Epidermal melanocyte (primary cell): ENCODE measurements around the gene CUBN.

ENCODE experiments used
- DNase-seq: peaks from one replicate; pipeline ENCODE4 v3.0.0; 2011; ENCODE audit warnings: low spot score; ENCODE audit not compliant: insufficient read length

The CUBN gene

DNA sequence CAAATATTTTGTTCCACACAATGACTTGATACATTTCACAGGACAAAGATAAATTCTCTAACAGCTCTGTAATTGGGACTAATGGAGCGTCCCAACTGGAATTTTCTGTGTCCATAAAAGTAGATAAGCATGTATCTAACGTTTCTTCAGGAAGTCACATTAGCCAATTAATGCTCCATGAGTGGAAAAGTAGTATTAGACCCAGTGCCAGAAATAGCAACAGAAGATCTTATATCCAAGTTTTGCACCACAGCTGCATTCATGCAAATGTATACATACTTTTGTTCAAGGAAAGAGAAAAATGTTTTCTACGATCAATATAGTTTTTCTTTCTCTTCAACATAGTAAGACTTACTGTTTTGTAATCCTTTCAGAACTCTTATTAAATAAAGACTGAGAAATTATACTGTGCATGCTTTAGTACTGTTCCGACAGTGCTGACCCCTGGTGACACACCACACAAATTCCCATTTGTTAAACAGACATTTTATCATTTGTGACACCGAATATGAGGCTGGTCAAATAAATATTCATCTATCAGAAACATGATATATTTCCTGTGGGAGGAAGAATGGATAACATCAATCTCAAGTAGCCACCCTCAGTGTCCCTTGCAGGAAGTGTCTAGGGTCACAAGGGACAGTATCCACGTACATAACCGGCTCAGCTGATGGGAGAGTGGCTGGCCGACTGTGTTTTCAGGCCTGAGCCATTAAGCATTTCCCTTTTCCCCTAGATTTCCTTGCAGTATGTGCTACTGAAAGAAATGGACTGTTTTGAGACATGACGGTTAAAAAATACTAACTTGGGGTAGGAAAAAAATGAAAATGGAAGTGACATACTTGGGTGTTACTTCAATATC, 210.3 kb downstream of the CUBN start:
- DNase-seq, result no peak

DNA sequence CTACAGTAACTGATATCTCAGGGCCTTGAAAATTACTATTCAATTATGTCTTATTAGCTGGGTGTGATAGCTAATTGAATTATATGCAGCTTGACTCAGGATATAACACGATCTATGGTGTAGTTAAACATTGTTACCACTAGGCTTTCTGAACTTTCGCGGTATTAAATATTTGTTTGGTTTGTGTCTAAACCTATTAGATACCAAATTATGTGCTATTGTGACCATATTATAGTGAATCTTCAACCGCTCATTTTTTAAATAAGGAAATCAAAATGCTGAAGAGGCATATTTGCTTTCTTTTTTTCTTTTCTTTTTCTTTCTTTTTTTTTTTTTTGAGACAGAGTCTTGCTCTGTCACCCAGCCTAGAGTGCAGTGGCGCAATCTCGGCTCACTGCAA, 213.1 kb downstream of the CUBN start:
- DNase-seq, result no peak

DNA sequence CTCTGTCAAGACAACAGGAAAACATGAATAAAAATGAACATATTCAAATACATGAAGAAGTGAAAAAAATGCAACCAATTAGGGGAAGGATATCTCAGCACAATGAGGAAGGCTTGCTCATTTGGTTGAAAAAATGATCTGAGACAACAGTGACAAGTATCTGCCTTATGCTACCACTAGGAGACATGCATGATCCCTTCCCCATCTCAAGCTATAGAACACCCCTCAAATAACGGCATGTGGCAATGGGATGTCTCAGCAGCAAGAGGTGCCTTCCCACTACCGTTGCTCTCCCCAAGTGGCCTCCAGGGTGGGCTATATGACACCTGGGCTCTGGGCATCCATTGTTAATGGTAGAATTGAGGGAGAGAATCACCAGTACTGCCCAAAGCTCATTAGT, 214.3 kb downstream of the CUBN start:
- no peak for DNase-seq

DNA sequence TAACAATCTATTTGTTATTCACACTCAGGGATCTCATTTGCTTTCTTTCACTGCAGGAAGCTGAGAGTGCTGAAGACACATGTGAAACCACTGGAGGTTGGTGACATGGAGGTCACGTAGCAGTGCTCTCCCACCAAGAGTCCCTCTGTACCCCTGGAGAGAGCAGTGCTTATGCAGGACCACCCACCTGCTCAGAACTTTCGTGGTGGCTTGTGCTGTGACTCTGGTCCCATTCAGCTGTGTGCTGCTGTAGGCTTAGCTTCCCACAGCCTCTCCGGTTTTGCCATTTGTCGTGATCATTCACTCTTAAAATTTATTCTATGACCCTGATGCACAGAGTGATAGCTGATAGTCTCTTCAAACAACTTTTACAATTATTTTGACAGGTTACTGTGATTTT, 216.3 kb downstream of the CUBN start:
- DNase-seq, result no peak

DNA sequence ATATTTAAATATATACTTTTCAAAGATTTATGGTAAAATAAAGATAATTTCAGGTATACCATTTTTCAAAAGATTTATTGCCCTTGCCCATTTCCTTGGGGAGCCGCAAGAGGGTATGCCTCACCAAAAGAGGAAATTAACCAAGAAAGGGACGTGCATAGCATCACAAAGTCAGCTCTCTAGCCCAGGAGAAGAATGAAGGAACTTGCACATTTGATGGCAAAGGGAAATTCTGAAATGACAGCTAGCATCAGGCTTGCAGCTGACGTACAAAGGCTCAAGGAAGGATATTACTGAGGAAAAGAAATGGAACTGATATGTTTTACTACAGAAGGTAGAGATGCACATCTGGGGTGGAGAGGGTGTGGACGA, 218.8 kb downstream of the CUBN start:
- no peak for DNase-seq

DNA sequence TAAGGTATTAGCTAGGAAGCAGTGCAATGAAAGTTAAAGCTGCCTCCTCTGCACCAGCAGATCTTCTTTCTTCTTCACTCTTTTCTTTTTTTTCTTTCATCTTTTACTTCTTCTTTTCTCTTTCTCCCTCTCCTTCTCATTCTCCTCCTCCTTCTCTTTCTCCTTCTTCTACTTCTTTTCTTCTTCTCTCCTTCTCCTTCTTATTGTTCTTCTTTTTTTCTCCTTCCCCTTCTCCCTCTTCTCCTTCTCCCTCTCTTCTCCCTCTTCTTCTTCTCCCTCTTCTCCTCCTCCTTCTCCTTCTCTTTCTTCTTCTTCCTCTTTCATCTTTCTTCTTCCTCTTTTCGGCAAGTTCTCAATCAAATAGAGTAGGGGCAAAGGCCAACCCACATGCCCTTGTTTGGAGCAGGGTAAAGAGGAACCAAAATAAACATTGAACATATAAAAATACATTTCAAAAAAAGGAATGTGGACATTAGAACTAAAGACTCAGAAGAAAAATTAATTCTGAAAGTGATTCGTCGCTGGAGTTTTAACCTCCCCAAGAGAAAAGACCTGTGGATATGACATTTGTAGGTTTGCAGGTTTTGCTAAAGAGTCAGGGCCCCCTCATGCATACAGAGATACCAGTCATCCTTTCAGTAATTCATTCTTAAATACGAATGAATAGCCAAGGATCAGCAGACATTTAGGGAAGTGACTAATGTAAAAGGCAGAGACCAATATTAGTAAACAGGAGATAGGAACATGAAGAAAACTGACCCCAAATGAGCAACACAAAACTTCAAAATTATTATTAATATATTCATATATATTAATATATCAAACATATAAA, 219.4 kb downstream of the CUBN start:
- no peak for DNase-seq

DNA sequence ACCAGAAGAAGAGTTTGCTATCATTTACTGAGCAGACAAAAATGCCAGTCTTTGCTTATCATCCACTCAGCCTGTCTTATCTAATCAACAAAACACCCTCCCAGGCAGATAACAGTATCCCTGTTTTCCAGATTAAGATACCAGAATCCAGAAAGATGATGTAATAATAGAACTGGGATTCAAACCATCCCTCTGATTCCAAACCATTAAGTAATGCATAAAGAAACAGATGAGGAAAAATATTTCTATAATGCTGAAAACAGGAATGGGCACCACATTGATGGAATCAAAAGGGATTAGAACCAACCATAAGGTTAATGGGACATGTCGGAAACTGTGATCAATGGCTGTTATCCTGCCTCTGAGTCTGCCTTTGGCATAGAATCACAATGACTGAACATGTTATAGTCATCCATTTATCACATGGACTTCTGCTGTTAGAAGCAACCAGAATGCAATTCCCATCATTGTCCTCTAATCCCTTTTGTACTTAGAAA, 220.3 kb downstream of the CUBN start:
- DNase-seq, result no peak

DNA sequence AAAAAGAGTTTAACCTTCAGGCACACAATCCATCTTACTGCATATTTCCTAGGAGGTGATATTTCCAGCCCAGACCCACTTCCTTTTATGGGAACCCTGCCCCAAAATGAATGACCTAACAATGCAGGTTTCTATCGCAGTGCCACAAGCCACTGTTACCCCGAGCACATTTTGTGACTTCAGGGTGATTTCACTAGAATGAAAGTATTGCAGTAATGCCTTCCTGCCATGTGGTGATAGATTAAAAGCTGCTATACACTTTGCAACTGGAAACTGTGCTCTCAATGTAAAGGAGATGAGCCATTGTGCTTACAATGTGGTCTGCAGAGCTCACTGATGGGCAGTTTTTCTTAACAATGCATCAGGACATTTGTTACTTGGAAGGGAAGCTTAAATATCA, 221.9 kb downstream of the CUBN start:
- DNase-seq, result no peak

DNA sequence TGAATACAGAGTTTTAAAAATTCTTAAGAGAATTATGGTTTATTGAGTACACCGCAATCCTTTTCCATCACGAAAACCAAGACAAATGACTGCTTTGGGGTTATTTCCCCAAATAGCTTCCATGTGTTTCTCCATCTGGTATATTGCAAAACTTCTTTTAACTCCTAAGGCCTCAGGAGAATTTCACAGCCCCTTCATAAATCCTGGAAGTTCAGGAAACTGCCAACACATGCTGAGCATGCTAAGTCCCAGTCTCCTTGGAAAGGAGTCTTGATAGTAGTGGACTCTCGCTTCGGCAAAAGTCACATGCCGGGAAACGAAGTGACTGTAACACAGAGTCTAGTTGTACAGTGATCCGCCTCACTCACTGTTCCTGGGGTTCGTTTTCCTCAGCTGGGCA, 224.3 kb downstream of the CUBN start:
- DNase-seq, result peak; percentile 31

DNA sequence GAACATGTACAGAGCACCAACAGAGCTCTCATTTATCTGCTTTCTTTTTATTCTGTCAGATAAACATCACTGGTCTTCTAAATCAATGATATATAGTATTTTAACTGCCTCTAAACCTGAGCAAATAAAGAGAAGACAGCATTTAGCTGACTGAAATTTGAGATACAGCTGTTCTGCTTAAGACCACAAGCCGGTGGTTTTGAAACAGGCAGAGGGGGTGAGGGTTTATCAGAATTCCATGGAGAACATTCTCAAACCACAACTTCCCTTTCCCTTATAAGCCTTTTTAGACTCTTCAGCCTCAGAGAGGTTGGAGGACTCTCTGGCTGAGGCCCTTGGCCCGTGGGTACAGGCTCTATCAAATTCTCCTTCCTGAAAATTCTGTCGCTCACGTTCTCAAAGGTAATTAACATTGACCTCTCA, 225.0 kb downstream of the CUBN start:
- no peak for DNase-seq

DNA sequence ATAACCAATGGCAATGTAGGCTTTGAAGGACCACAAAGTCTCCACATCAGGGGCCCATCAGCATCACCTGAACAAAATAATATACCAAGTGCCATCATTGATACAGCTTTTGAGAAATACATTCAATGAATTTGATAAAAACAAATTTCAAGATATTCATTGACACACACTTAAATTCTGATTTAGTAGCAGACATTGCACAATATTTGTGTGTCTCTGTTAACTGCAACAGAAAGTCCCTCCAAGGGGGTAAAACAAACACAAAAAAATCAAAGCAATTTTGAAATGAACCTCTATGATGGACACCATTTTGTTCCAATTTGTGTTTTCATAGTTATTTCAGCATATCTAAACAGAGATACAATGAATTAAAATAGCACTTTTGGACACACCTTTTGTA, 225.6 kb downstream of the CUBN start:
- no peak for DNase-seq

DNA sequence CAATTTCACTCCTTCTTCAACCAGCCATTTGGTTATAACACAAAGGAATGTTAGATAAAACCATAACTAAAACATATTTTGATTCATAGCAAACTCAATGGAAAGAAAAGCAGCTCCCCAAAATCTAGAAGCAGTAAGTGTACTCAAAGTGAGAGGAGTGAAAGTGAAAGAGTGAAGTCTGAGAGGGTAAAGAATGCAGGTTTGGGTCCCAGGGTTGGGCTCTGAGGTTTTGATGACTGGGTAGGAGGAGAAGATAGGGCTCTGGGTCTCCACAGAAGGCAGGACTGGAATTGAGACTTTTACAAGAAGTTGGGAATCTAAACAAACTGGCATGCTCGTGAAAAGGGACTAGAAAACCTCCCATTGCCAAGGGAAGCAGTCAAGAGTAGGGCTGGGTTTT, 227.0 kb downstream of the CUBN start:
- no peak for DNase-seq

DNA sequence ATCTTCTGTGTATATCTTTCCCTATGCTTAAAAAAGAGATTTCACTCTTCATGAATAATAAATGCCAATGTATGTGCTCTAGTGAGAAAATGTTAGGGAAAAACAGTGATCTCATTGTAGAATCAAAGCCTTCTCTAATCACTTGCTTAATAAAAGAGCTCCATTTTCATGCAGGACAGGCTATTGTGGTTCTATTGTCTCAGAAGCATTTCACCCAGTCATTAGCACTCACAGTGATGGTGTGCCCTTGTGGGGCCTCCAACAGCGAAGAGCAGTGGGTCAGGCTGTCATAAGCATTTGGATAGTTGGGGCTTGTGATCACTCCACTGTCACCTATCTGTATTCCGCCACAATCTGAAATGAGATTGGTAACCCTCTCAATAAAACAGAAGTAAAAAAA, 228.5 kb downstream of the CUBN start:
- DNase-seq, result no peak

DNA sequence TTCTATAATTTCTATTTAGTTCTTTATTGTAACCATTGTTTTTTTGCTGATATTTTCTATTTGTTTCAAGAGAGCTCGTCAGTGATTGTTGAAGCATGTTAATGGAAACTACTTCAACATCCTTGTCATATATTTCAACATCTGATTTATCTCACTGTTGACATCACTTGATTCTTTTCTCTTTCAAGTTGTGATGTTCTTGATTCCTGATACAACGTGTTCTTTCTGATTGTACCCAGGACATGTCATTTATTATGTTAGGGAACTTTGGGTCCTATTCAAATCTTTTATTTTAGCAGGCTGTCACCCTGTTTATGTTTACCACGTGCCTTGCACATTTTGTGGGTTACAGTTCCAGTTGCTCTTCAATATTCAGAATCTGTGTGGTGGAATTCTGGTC, 232.6 kb downstream of the CUBN start:
- no peak for DNase-seq

DNA sequence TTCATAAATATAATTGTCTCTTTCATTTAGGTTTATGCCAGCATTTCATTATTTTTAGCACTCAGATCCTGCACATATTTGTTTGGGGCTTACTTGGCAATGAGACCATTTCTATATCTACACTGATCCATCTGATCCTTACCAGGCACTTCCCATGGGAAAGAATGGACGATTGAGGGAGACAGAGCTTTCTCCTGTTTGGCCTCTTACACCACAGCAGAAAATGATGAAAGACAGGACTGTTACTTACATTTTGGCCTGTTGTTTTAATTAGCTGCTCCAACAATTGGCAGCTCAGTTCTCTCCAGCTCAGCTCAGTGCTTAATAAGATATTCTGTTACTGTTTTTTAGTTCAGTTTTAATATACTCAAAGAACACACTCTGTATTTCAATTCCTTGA, 234.8 kb downstream of the CUBN start:
- no peak for DNase-seq

DNA sequence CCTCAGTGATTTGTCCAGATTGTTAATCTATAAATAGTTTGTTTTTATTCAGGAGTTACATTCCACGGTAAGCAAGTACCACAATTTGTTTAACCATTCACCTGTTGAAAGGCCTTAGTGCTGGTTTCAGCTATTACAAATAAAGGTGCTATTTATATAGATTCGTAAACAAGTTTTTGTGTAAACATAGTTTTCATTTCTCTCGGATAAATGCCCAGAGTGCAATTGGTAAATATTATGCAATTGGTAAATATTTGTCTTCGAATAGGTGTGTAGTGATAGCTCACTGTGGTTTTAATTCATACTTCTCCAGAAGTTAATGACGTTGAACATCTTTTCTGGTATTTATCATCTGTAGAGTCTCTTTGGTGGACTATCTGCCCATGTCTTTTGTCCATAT, 235.9 kb downstream of the CUBN start:
- DNase-seq, result no peak

DNA sequence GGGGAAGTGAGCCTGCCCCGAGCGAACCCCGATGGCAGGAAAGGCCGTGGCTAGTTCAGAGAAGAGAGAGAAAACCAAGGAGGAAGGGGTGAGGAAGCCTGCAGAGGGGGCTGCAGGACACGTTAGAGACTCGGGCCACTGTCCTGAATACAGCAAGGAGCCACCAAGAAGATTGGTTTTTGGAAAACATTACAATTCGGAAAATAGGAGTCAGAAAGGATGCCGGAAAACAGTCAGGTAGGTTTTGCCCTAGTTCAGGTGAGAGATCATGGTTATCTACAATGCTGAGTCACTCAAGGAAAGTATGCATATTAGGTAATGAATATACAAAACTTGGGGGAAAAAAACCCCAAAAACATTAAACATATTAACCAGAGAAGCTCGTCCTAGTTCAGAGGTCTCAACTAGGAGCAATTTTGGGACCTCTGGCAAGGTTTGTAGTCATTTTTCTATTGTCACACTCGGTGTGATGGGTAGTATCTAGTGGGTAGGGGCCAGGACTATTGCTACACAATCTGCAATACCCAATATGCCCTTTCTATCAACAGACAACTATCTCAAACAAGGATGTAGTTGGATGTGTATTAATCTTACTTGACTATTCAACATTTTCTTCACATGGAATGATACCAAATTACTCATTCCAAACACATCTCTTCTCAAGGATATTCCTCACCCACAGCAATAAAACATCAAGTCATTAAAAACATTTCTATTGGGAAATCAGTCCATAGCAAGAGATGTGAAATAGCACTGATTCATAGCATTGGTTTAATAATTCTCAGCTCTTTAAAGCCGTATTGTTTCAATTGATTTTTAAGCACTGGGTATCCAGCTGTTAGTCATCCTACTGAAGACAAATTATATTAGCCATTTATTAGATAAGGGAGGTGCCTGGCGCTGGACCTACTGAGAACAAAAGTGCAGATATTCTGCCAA, 238.0 kb downstream of the CUBN start:
- DNase-seq, result no peak

DNA sequence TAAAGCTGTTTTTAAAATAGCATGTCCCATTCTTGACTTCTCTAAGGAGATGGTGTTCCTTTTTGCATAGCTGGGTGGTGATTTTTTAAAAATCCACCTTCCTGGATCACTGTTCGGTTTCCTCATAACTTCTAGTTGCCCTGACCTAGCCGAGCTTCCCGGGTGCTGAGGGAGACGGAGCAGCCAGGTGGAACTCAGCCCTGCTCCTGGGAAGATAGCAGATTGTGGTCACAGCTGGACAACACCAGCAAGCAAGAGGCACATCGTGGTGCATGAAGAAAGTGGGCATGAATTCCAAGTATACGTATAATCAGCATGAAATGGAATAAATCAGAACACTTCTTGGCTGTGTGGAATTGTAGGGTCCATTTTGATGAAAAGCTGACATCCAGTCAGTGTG, 238.9 kb downstream of the CUBN start:
- DNase-seq, result no peak

DNA sequence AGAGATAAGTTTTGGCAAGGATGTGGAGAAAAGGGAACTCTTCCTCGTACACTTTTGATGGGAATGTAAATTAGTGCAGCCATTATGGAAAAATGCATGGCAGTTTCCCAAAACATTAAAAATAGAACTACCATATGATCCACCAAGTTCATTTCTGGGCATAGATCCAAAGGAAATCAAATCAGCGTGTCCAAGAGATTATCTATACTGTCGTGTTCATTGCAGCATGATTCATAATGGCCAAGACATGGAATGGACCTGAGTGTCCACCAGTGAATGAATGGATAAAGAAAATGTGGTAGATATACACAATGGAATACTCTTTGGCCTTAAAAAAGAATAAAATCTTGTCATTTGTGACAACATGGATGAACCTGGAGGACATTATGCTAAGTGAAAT, 242.0 kb downstream of the CUBN start:
- no peak for DNase-seq

DNA sequence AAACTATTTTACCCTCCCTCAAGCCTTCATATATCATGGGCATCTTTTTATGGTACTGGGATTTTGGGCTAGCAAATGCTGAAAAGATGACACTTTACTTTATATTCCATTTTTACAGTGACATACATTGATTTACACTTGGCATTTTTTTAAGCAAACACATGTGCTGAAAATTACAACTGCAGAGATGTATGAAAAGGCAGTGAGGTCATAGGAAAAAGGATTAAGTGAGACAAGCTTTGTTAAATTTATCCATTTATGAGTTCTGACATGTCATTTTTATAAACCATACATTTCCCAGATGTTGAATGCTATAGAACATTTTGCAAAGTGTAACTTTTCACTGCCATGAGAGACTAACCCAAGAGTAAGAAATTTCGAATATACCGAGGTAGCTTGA, 243.6 kb downstream of the CUBN start:
- DNase-seq, result no peak

DNA sequence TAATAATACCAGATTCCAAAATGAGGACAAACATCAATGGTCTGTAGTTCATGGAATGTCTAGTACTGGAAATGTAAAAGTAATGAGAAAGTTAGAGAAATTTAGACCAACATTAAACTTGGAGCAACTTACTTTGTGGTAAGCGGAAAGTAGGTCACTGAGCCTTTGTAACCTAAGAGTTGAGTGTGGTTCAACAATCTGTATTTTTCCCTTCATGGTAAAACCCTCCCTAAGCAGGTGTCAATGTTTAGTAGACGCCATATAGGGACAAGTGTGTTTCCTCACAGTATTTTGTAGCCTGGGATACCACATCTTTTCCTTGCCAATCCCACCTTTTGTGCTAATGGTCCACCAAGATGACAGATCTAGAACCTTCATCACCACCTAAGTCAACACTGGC, 245.1 kb downstream of the CUBN start:
- no peak for DNase-seq

DNA sequence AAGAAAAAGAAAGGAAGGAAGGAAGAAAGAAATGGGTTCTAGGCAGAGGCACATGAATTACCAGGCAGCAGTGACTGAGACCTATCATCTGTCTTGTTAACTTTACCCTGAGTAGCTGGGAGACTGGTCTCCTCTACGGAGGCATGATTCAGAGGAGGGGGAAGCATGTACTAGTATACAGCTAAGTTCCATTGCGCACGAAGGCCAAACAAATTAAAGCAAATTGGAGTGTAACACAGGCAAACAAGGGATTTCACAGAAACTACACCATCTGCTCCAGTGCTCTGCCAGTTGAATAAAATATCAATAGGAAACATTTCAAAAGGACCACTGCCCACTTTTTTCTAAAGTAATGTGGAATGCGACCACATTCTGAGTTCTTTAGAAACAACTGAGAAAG, 246.5 kb downstream of the CUBN start:
- DNase-seq, result no peak
